ENCODE data around the gene FUT6. TPM values are rescaled to one million over a fixed set of nuclear protein-coding genes. Genes with fewer than 3 reads are reported as not detected.

FUT6 gene
- total RNA-seq, 2 experiments from 2014 or later, result not detected

- H3K4me2 ChIP-seq (ENCODE audit: low read length), result no peak overlapping the region
- intact Hi-C loops (cut with micrococcal nuclease; ENCODE audit: unreplicated experiment), result no loop called here
- no peak overlapping the region for H2AFZ ChIP-seq (ENCODE audit: low read length)
- no peak for TF ChIP-seq CTCF (conservative IDR thresholded peaks at IDR 0.05; ENCODE audit: low read length)
- TF ChIP-seq EZH2phosphoT487 (IDR thresholded peaks at IDR 0.05; ENCODE audit: borderline replicate concordance, low read depth, low read length), result no peak
- H3K27ac ChIP-seq (ENCODE audit: low read depth, low read length, poor library complexity, severe bottlenecking), result no peak overlapping the region
- no peaks in the 10 kb centered on the region for H3K36me3 ChIP-seq (ENCODE audit: insufficient read depth, low read length)
- no peak for DNase-seq (ENCODE audit: low spot score)
- H3K9me2 ChIP-seq (ENCODE audit: insufficient read depth, low read length), result no peaks in the 10 kb centered on the region
- no peaks in the 10 kb centered on the region for H3K79me2 ChIP-seq (ENCODE audit: insufficient read depth, low read depth, low read length)
- H3K4me3 ChIP-seq (ENCODE audit: low read depth, low read length, poor library complexity, severe bottlenecking), result no peak overlapping the region
- no peaks in the 10 kb centered on the region for H3K9me3 ChIP-seq (ENCODE audit: low read length)
- BruUV-seq (replicated peaks), result no TSS peak
- ChIA-PET CTCF (ENCODE audit: unreplicated experiment) (interaction anchor here (0.6 kb wide), 1 partner anchor 32 kb away, joined by 3 read pairs; no protein-coding TSS in a partner anchor), POLR2A (interaction anchor here (0.7 kb wide), 1 partner anchor 25 kb away, joined by 4 read pairs; no protein-coding TSS in a partner anchor)
- H3K4me1 ChIP-seq (ENCODE audit: insufficient read depth, low read length, poor library complexity, severe bottlenecking), result peaks cover 29% of the 10 kb centered on the region
- H4K20me1 ChIP-seq (ENCODE audit: insufficient read depth, low read length), result no peaks in the 10 kb centered on the region
Measured at GRCh38 chr19:5822181-5822844, 17.2 kb downstream of the FUT6 start.

- ChIA-PET POLR2A (interaction anchor here (0.6 kb wide), 1 partner anchor 102 kb away, joined by 3 read pairs; no protein-coding TSS in a partner anchor), CTCF (ENCODE audit: unreplicated experiment) (interaction anchor here (0.6 kb wide), 1 partner anchor 89 kb away, joined by 5 read pairs; no protein-coding TSS in a partner anchor)
- Histone ChIP-seq H3K27ac (ENCODE audit: low read depth, low read length, poor library complexity, severe bottlenecking) (no peak overlapping the region), H3K36me3 (ENCODE audit: insufficient read depth, low read length) (no peaks in the 10 kb centered on the region), H3K79me2 (ENCODE audit: insufficient read depth, low read depth, low read length) (no peaks in the 10 kb centered on the region), H3K4me2 (ENCODE audit: low read length) (no peak overlapping the region), H3K9me2 (ENCODE audit: insufficient read depth, low read length) (no peaks in the 10 kb centered on the region), H3K4me3 (ENCODE audit: low read depth, low read length, poor library complexity, severe bottlenecking) (no peak overlapping the region), H3K9me3 (ENCODE audit: low read length) (no peaks in the 10 kb centered on the region), H2AFZ (ENCODE audit: low read length) (no peak overlapping the region), H3K4me1 (ENCODE audit: insufficient read depth, low read length, poor library complexity, severe bottlenecking) (peaks cover 23% of the 10 kb centered on the region), H4K20me1 (ENCODE audit: insufficient read depth, low read length) (no peaks in the 10 kb centered on the region)
- DNase-seq (ENCODE audit: low spot score), result no peak
- TF ChIP-seq CTCF (conservative IDR thresholded peaks at IDR 0.05; ENCODE audit: low read length) (no peak), EZH2phosphoT487 (IDR thresholded peaks at IDR 0.05; ENCODE audit: borderline replicate concordance, low read depth, low read length) (no peak)
- intact Hi-C loops (cut with micrococcal nuclease; ENCODE audit: unreplicated experiment), result no loop called here
- no TSS peak for BruUV-seq (replicated peaks)
Measured at GRCh38 chr19:5821521-5822180, 17.9 kb downstream of the FUT6 start.

- no TSS peak for BruUV-seq (replicated peaks)
- H4K20me1 ChIP-seq (ENCODE audit: insufficient read depth, low read length), result no peaks in the 10 kb centered on the region
- intact Hi-C loops (cut with micrococcal nuclease; ENCODE audit: unreplicated experiment), result no loop called here
- H3K4me3 ChIP-seq (ENCODE audit: low read depth, low read length, poor library complexity, severe bottlenecking), result no peak overlapping the region
- no peak for DNase-seq (ENCODE audit: low spot score)
- H3K4me2 ChIP-seq (ENCODE audit: low read length), result no peak overlapping the region
- no peaks in the 10 kb centered on the region for H3K9me3 ChIP-seq (ENCODE audit: low read length)
- H3K9me2 ChIP-seq (ENCODE audit: insufficient read depth, low read length), result no peaks in the 10 kb centered on the region
- H3K79me2 ChIP-seq (ENCODE audit: insufficient read depth, low read depth, low read length), result no peaks in the 10 kb centered on the region
- TF ChIP-seq EZH2phosphoT487 (IDR thresholded peaks at IDR 0.05; ENCODE audit: borderline replicate concordance, low read depth, low read length) (no peak), CTCF (conservative IDR thresholded peaks at IDR 0.05; ENCODE audit: low read length) (no peak)
- CTCF ChIA-PET (ENCODE audit: unreplicated experiment), result no interaction called here
- peaks cover 14% of the 10 kb centered on the region for H3K4me1 ChIP-seq (ENCODE audit: insufficient read depth, low read length, poor library complexity, severe bottlenecking)
- POLR2A ChIA-PET, result interaction anchor here (1.1 kb wide), 1 partner anchor 17 kb away, joined by 5 read pairs; no protein-coding TSS in a partner anchor
- H3K27ac ChIP-seq (ENCODE audit: low read depth, low read length, poor library complexity, severe bottlenecking), result no peak overlapping the region
- H2AFZ ChIP-seq (ENCODE audit: low read length), result no peak overlapping the region
- H3K36me3 ChIP-seq (ENCODE audit: insufficient read depth, low read length), result no peaks in the 10 kb centered on the region
Measured at GRCh38 chr19:5820785-5821184, 18.7 kb downstream of the FUT6 start.
